CD14-positive monocyte (primary cell): ENCODE measurements around the gene STRN3. TPM values are rescaled to one million over a fixed set of nuclear protein-coding genes. Genes with fewer than 3 reads are reported as not detected.

ENCODE experiments used
- DNase-seq, 3 donors: peaks; one replicate each; pipeline ENCODE4 v3.0.0-alpha.2; 2011 to 2022
- H2AFZ ChIP-seq: 2 replicates; pipeline ENCODE4 v1.6.0; 2012; ENCODE audit warnings: mild to moderate bottlenecking, low read depth, low read length, inconsistent platforms; ENCODE audit not compliant: insufficient read depth, poor library complexity, severe bottlenecking
- H3K27ac ChIP-seq, 2 donors: 1 replicate in 1 of 2; 2 replicates in 1 of 2; pipeline ENCODE4 v1.5.1; 2012 to 2013; ENCODE audit warnings: low read length in 2 of 2, control low read depth in 1 of 2, inconsistent platforms in 1 of 2, low read depth in 1 of 2, mild to moderate bottlenecking in 1 of 2
- H3K27me3 ChIP-seq, 2 donors: one replicate each; pipeline versions ENCODE4 v1.6.0 to v1.6.1; 2011 to 2013; ENCODE audit warnings: low read length in 2 of 2; ENCODE audit not compliant: control insufficient read depth in 2 of 2, insufficient read depth in 2 of 2
- H3K36me3 ChIP-seq, 2 donors: replicated peaks in 1 of 2; 1 replicate in 1 of 2; 2 replicates in 1 of 2; pipeline versions ENCODE4 v1.5.1 to v1.6.1; 2012 to 2013; ENCODE audit warnings: low read length in 2 of 2, control low read depth in 1 of 2, inconsistent platforms in 1 of 2, mild to moderate bottlenecking in 1 of 2; ENCODE audit not compliant: insufficient read depth in 2 of 2, control insufficient read depth in 1 of 2
- H3K4me1 ChIP-seq, 2 donors: 1 replicate in 1 of 2; 2 replicates in 1 of 2; pipeline versions ENCODE4 v1.5.1 to v1.6.1; 2012 to 2013; ENCODE audit warnings: low read length in 2 of 2, control low read depth in 1 of 2, inconsistent platforms in 1 of 2, mild to moderate bottlenecking in 1 of 2, moderate library complexity in 1 of 2; ENCODE audit not compliant: insufficient read depth in 2 of 2, control insufficient read depth in 1 of 2
- H3K4me2 ChIP-seq: replicated peaks from 2 replicates; pipeline ENCODE3; 2012; ENCODE audit warnings: low read length, moderate library complexity, mild to moderate bottlenecking; ENCODE audit not compliant: poor library complexity, severe bottlenecking; ENCODE audit errors: extremely low read depth
- H3K4me3 ChIP-seq, 3 experiments: fragments of 200-600 bp in 1 of 3; sonication (generic) in 1 of 3; replicated peaks in 1 of 3; 1 replicate in 2 of 3; 2 replicates in 1 of 3; pipeline ENCODE4 v1.5.1; 2011 to 2013; ENCODE audit warnings: low read length in 3 of 3, mild to moderate bottlenecking in 3 of 3, control low read depth in 2 of 3, low read depth in 2 of 3, inconsistent platforms in 1 of 3, moderate library complexity in 1 of 3
- H3K79me2 ChIP-seq: 2 replicates; pipeline ENCODE4 v1.6.0; 2012; ENCODE audit warnings: mild to moderate bottlenecking, control low read depth, inconsistent platforms, low read length, moderate library complexity; ENCODE audit not compliant: insufficient read depth
- H3K9ac ChIP-seq: 2 replicates; pipeline ENCODE4 v1.6.0; 2017; ENCODE audit warnings: low read length, mild to moderate bottlenecking; ENCODE audit not compliant: insufficient read depth, poor library complexity, severe bottlenecking
- H3K9me3 ChIP-seq, 2 donors: replicated peaks in 1 of 2; 1 replicate in 1 of 2; 2 replicates in 1 of 2; pipeline versions ENCODE4 v1.5.1 to v1.6.1; 2012 to 2013; ENCODE audit warnings: low read length in 2 of 2, control low read depth in 1 of 2; ENCODE audit not compliant: control insufficient read depth in 1 of 2, insufficient read depth in 1 of 2
- H4K20me1 ChIP-seq: 2 replicates; pipeline ENCODE4 v1.6.0; 2012; ENCODE audit warnings: mild to moderate bottlenecking, low read length, control low read depth, moderate library complexity; ENCODE audit not compliant: insufficient read depth
- H3K27ac Mint-ChIP-seq, 7 donors: one replicate each; pipeline ENCODE4 v1.8.0; 2020; ENCODE audit warnings: mild to moderate bottlenecking in 7 of 7, mixed read lengths in 7 of 7, moderate library complexity in 6 of 7, inconsistent platforms in 2 of 7
- H3K27me3 Mint-ChIP-seq, 3 donors: one replicate each; pipeline ENCODE4 v1.8.0; 2021 to 2022; ENCODE audit warnings: low read depth in 3 of 3, mild to moderate bottlenecking in 3 of 3, mixed read lengths in 3 of 3, moderate library complexity in 3 of 3, inconsistent platforms in 1 of 3
- H3K36me3 Mint-ChIP-seq, 2 donors: one replicate each; pipeline ENCODE4 v1.8.0; 2020; ENCODE audit warnings: mixed read lengths in 2 of 2, inconsistent platforms in 1 of 2, mild to moderate bottlenecking in 1 of 2
- H3K4me1 Mint-ChIP-seq: one replicate; pipeline ENCODE4 v1.8.0; 2020; ENCODE audit warnings: mild to moderate bottlenecking, mixed read lengths
- H3K4me3 Mint-ChIP-seq, 2 donors: one replicate each; pipeline ENCODE4 v1.8.0; 2020; ENCODE audit warnings: mild to moderate bottlenecking in 2 of 2, mixed read lengths in 2 of 2, moderate library complexity in 1 of 2
- H3K9me3 Mint-ChIP-seq, 7 donors: one replicate each; pipeline ENCODE4 v1.8.0; 2020 to 2022; ENCODE audit warnings: mixed read lengths in 7 of 7, mild to moderate bottlenecking in 6 of 7, moderate library complexity in 6 of 7, inconsistent platforms in 2 of 7
- CTCF ChIP-seq: fragments of 200-600 bp; IDR thresholded peaks from one replicate; pipeline ENCODE4 v1.8.0; 2022; ENCODE audit warnings: antibody characterized with exemption, mild to moderate bottlenecking
- WGBS: methylation state at CpG from one replicate; pipeline ENCODE4 v1.1.5; 2013; ENCODE audit warnings: missing lambda C conversion rate; ENCODE audit not compliant: insufficient coverage; 5-methylcytosine and 5-hydroxymethylcytosine counted together
- intact Hi-C, 2 donors: fragments of 100-400 bp; cut with micrococcal nuclease; formaldehyde crosslinking; loops; one replicate each; pipeline versions ENCODE4 v1.15.0 to v1.15.1; 2023
- polyA plus RNA-seq, 3 donors: library from polyadenylated mRNA; depleted of rRNA in 1 of 3; unstranded in 2 of 3; stranded (reverse) in 1 of 3; fragments of 300-500 nt in 2 of 3; fragments of >200 nt in 1 of 3; fragmentation: Illumina TruSeq in 2 of 3; gene quantifications; 1 replicate in 2 of 3; 2 replicates in 1 of 3; pipeline ENCODE4 v1.2.3, GENCODE V29; 2012 to 2021

The STRN3 gene
- polyA plus RNA-seq, 3 donors = 1.0 to 12.0 (median 3.8) TPM

GRCh38 chr14:30928462-30928861 lies 97.7 kb downstream of the STRN3 start:
- Histone ChIP-seq H3K4me1 (no peaks in the 10 kb centered on the region), H3K27ac (no peak overlapping the region), H3K9me3 (no peaks in the 10 kb centered on the region), H3K4me2 (no peak overlapping the region), H3K79me2 (no peaks in the 10 kb centered on the region), H3K4me3 (no peak overlapping the region), H4K20me1 (no peaks in the 10 kb centered on the region), H3K27me3 (no peaks in the 10 kb centered on the region), H2AFZ (no peak overlapping the region), H3K36me3 (peaks cover 12 to 47% of the 10 kb centered on the region in 2 donors), H3K9ac (no peak overlapping the region)
- Mint-ChIP-seq H3K27me3 (no peaks in the 10 kb centered on the region), H3K4me3 (no peak overlapping the region), H3K27ac (no peak overlapping the region), H3K36me3 (peaks cover 29 to 31% of the 10 kb centered on the region in 2 donors), H3K9me3 (no peaks in the 10 kb centered on the region), H3K4me1 (no peaks in the 10 kb centered on the region)
- intact Hi-C loops = no loop called here
- no peak for TF ChIP-seq CTCF
- DNase-seq = no peak

- no peaks in the 10 kb centered on the region for H3K9me3 ChIP-seq
- peaks cover 3% of the 10 kb centered on the region for H4K20me1 ChIP-seq
- H3K79me2 ChIP-seq = no peaks in the 10 kb centered on the region
- H3K4me3 Mint-ChIP-seq = no peak overlapping the region
- H3K9ac ChIP-seq = no peak overlapping the region
- no peak overlapping the region for H3K4me2 ChIP-seq
- H3K4me3 ChIP-seq = no peak overlapping the region
- no peak for TF ChIP-seq CTCF
- no peak overlapping the region for H3K27ac ChIP-seq
- no peak for DNase-seq
- intact Hi-C loops = no loop called here
- no peak overlapping the region for H3K27ac Mint-ChIP-seq
- no CpG with 5 or more reads among the region's 2 CpGs for WGBS
- no peaks in the 10 kb centered on the region for H3K27me3 ChIP-seq
- H3K36me3 ChIP-seq = peaks cover 8 to 34% of the 10 kb centered on the region in 2 donors
- H3K9me3 Mint-ChIP-seq = no peaks in the 10 kb centered on the region
- H3K4me1 ChIP-seq = peaks cover 5 to 14% of the 10 kb centered on the region in 2 donors
- H2AFZ ChIP-seq = no peak overlapping the region
- H3K27me3 Mint-ChIP-seq = peaks cover 0 to 3% (median 0%) of the 10 kb centered on the region in 3 donors
- peaks cover 22 to 31% of the 10 kb centered on the region in 2 donors for H3K36me3 Mint-ChIP-seq
- H3K4me1 Mint-ChIP-seq = peaks cover 10% of the 10 kb centered on the region
Measured at GRCh38 chr14:30925254-30925653, 100.9 kb downstream of the STRN3 start.
